T-helper 1 cell (primary cell): Measurements from ENCODE around the gene LILRB5.
A peak's percentile ranks its signal among the peaks of the same experiment; 100 is the strongest.
"Not testable (repeated sequence)": the region's sequence is repeated elsewhere in the genome, so short reads cannot be mapped to it uniquely, and the experiment has no call there.

Source experiments
- DNase-seq, 5 donors: peaks; one replicate each; pipeline ENCODE4 v3.0.0-alpha.2; 2012 to 2020

LILRB5 gene

DNA sequence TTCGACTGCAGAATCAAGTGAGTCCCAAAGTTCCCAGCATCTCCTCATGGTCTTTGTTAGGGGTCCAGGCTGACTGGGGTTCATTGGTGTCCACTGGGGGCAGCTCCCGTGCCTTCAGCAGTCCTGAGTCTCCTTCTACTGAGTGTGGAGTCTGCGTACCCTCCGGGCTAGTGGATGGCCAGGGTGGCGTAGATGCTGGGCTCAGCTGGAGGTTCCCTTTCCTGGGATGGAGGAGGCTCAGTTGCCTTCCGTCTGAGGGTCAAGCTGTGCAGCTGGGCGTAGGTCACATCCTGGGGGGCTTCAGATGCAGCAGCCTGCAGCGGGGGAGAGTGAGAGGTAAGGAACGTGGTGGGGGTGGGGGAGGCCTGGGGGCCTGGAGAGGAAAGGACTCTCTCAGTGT lies 17.4 kb upstream of the LILRB5 start:
- DNase-seq = not testable (repeated sequence)

DNA sequence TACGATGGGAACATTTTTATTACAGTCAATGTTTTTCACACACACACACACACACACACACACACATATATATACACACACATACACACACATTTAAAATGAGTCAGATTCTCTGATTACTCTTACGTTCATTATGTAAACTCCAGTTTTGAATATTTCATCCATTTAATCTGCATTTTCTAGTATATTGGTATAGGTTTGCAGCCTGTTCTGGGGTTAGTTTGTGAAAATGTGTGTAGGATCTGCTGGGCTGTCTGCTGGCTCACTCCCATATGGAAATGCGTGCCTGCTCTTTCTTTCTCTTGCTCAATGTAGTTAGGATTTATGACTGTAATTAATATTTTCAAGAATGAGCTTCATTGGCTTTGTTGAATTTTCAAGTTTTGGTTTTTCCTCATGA lies 16.7 kb upstream of the LILRB5 start:
- no peak for DNase-seq

GRCh38 chr19:54272181-54272580 lies 15.1 kb upstream of the LILRB5 start:
- not testable (repeated sequence) for DNase-seq

DNA sequence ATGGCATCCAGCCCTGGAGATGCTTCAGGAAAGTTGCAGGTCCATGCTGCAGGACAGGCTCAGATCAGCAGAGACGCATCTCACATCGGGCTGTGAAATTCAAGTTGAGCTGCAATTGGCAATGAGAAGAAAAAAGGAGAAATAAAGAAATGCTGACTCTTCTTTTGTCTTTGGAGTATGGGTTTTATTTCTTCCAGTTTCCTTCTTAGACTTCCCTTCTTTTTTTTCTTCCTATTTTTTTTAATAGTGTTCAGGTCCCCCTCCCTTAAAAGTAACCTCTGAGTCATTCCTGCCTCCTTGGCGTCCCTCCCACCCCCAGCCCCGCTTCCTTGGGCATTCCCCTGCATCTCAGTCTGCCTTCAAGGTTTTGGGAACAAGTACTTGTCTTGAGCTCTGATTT lies 14.5 kb upstream of the LILRB5 start:
- DNase-seq = not testable (repeated sequence)

DNA sequence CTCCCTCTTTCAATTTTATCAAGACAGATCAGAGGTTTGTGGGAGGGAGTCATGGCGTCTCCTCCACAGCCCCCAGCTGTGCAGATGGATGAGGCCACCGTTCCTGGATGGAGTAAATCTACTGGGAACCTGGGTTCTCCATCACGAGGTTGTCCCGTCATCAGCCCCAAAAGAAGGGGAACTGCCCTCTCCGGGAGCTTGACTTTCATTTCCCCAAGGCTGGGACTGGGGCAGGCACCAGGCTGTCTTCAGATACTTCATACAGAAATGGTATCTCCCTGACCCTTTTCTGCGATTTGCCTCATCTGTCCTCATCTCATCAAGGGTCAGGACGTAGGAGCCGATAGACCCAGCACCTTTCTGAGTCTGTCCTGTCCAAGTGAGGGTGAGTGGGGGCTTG lies 14.0 kb upstream of the LILRB5 start:
- DNase-seq = no peak

GRCh38 chr19:54268936-54269335 lies 11.9 kb upstream of the LILRB5 start:
- no peak for DNase-seq

DNA sequence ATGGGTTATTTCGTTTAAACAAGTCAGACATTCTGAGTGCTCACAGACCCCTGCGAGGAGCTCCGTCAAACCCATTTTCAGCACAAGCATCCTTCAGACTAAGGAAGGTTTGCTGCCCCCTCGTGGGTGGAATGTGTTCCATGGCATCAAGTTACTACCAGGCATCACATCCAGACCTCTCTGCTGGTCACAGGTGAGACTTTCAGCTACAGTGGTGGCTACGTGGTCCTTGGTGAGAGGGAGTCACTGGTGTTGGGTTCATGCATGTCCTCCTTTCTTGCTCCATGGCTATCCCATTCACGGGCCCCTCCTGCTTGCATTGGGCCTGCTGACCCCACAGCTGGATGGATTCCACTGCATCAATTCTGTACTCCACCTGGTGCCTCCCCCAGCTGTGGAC lies 9.1 kb upstream of the LILRB5 start:
- peak in 3 of 5 donors; percentile 30 to 56 (median 54) for DNase-seq

DNA sequence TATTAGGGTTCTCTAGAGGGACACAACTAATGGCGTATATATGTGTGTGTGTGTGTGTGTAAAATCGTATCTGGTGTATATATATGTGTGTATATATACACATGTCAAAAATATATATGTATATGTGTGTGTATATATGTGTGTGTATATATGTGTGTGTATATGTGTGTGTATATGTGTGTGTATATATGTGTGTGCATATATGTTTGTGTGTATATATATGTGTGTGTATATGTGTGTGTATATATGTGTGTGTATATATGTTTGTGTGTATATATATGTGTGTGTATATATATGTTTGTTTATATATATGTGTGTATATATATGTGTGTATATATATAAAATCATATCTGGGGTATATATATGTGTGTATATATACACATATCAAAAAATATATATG lies 5.4 kb upstream of the LILRB5 start:
- DNase-seq = no peak

GRCh38 chr19:54262066-54262465 lies 5.0 kb upstream of the LILRB5 start:
- no peak for DNase-seq

DNA sequence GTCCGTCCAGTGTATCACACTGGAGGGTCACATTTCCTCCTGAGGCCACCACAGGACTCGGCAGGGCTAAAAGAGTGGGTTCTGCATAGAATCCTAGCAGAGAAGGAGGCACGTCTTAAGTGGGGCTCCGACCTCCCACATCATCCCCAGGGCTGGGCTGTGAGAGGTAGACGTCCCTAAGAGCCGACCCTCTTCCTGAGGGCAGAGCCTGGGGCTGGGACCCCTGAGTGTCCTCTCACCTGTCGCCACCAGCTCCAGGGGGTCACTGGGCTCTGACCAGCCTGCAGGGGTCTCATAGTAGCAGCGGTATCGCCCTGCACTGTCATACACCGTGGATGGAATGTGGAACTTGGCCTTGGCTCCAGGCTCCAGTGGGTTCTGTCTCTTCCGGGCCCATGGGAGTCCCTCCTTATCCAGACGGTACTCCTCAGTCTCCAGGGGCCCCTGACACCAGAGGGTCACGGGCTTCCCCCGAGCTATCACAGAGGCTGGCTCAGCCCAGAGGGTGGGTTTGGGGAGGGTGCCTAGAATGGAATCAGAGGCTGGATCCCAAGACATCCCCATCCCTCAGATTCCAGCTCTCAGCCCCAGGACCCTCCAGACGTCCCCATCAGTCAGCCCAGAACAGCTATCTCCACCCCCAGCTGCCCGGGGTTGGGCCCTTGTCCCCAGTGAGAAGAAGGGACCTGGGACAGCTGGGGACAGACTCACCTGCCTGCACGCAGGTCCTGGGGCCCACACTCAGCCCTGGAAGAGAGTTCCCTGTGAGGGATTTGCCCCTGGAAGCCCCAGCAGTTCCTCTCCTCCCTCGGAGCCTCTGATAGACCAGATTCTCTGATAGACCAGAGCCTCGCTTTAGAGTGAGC lies 590 bp downstream of the LILRB5 start:
- no peak for DNase-seq

DNA sequence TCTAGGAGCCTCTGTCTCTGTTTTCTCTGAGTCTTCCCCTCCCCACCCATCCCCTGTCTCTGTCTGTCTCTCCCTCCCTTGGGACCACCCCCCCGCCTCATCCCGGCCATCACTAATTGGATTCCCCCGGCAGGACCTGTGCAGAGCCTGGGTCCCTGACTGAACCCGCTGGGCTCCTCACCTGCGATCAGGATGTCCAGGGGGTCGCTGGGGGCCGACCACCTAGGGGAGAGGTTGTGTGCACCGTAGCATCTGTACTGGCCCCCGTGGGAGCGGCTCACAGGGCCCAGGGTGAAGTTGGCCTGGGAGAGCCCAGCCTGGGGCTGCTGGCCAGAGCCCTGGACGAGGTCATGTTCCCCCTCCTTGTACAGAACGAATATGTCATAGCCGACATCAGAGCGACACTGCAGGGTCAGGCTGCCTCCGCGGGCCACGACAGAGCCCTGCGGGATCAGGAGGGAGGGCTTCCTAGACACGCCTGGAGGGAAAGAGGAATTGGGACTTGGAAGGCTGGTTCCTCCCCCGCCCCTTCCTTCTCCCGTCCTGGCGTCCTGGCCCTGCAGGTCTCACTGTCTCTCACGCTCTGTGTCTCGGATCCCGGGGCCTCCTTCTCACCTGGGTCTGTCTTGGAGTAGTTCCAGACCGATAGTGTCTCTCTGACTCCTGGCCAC lies 1.8 kb downstream of the LILRB5 start:
- DNase-seq = no peak

- no peak for DNase-seq
Measured at GRCh38 chr19:54254195-54254906, 2.7 kb downstream of the LILRB5 start.

GRCh38 chr19:54253331-54254194 lies 3.5 kb downstream of the LILRB5 start:
- DNase-seq = no peak

DNA sequence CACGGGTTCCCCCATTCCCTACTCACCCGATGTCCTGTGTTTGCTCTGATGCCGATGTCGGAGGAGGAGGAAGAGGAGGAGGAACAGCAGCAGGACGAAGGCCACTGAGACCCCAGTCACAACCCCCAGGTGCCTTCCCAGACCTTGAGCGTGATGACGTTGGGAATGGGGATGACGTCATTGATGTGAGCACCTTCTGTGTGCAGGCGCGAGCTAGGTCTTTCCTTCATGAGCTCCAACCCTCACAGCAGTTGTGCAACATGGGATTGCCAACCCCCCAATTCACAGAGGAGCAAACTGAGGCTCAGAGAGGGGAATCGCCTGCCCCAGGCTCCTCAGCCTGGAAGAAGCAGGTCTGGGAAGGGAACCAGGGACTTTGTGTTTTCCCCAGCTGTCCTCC lies 4.2 kb downstream of the LILRB5 start:
- no peak for DNase-seq

GRCh38 chr19:54252243-54252642 lies 4.8 kb downstream of the LILRB5 start:
- DNase-seq = no peak

GRCh38 chr19:54248016-54248601 lies 9.0 kb downstream of the LILRB5 start:
- DNase-seq = peak in 1 of 5 donors; percentile 40

- no peak for DNase-seq
Measured at GRCh38 chr19:54247106-54247930, 9.8 kb downstream of the LILRB5 start.

- no peak for DNase-seq
Measured at GRCh38 chr19:54245936-54246335, 11.1 kb downstream of the LILRB5 start.

DNA sequence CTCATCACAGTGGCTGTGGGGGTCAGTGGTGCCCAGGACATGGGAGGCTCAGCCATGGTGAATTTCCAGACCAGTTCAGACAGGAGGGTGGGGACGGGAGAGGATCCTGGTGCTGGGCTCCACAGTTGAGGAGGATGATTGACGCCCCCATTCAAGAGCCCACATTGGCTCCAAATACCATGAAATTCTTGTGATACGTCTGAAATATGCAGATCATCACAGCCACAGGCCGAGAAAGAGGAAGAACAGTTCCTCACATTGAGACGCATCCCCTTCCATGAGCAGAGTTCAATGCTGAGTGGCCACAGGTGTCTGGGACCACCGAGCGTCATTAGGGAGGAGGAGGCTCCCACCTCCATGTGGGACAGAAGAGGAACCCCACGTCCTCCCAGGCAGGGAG lies 13.3 kb downstream of the LILRB5 start:
- DNase-seq = not testable (repeated sequence)

DNA sequence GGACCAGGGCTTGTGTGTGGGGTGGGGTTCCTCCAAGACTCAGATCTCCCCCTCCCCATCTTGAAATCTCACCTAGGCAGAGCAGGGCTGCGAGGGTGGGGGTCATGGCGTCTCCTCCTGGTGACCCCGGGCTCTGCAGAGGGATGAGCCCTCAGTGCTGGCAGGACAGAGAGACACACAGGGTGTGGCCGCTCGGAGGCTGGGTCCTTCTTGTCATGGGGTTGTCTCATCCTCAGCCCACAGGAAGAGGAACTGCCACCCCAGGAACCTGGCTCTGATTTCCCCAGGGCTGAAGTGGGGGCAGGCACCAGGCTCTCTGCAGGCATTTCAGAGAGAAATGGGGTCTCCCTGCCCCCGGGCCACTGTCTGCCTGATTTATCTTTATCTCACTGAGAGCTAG lies 14.4 kb downstream of the LILRB5 start, which contains the start of gene LILRA6:
TSS of gene LILRA6 (minus strand) at position 145 of the 400 bp plus-strand sequence.
- DNase-seq = not testable (repeated sequence)

- not testable (repeated sequence) for DNase-seq
Measured at GRCh38 chr19:54242234-54242633, 14.8 kb downstream of the LILRB5 start.
